ENCODE data around the gene RBBP8.

DNA sequence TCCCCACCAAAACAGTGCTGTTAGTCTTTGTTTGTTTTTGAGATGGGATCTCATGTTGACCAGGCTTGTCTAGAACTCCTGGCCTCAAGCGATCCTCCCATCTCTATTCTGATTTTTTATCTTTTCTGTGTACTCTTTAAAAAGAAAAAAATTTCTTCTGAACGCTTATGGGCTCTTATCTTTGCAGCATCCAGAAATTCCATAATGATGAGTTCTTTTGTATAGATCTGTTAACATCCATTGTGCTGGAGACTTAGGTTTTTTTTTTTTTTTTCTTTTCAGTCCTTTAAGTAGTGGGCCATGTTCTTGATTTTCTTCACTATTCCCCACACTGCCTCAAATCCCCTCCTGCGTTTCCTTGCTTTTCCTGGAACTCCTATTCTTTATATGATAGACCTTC lies 31.0 kb downstream of the RBBP8 start:
- no peak for TF ChIP-seq REST (IDR thresholded peaks at IDR 0.05)
- TF ChIP-seq RXRA (IDR thresholded peaks at IDR 0.05): no peak

Measured in liver (tissue), 2 donors.